Natural killer cell (primary cell): ENCODE data around the gene MORN1. TPM values are rescaled to one million over a fixed set of nuclear protein-coding genes. Genes with fewer than 3 reads are reported as not detected.
A peak's percentile ranks its signal among the peaks of the same experiment; 100 is the strongest.

Source experiments
- ATAC-seq, 3 donors: fragments of 150-1000 bp in 2 of 3; fragments of 200-7000 bp in 1 of 3; cut with Tn5 transposase; 1 replicate in 1 of 3; 2 replicates in 2 of 3; pipeline ENCODE4 v1.10.0; 2021; ENCODE audit warnings: mild to moderate bottlenecking in 2 of 3, moderate library complexity in 2 of 3
- DNase-seq, 2 donors: peaks; one replicate each; pipeline versions ENCODE4 v3.0.0 to v3.0.0-alpha.2; 2013 to 2021; ENCODE audit warnings: mixed read lengths in 1 of 2
- H3K27ac ChIP-seq: one replicate; pipeline ENCODE4 v1.5.1; 2013; ENCODE audit warnings: mild to moderate bottlenecking, low read length
- H3K27me3 ChIP-seq: one replicate; pipeline ENCODE4 v1.6.1; 2013; ENCODE audit warnings: low read length; ENCODE audit not compliant: control insufficient read depth, insufficient read depth
- H3K36me3 ChIP-seq: one replicate; pipeline ENCODE4 v1.6.1; 2013; ENCODE audit warnings: low read length; ENCODE audit not compliant: control insufficient read depth, insufficient read depth
- H3K4me1 ChIP-seq: one replicate; pipeline ENCODE4 v1.6.1; 2013; ENCODE audit warnings: low read length; ENCODE audit not compliant: control insufficient read depth, insufficient read depth
- H3K4me3 ChIP-seq: one replicate; pipeline ENCODE4 v1.5.1; 2013; ENCODE audit warnings: low read length
- H3K9me3 ChIP-seq: one replicate; pipeline ENCODE4 v1.6.1; 2013; ENCODE audit warnings: low read length; ENCODE audit not compliant: control insufficient read depth, insufficient read depth
- H3K27ac Mint-ChIP-seq, 2 donors: one replicate each; pipeline ENCODE4 v1.8.0; 2022; ENCODE audit warnings: mild to moderate bottlenecking in 2 of 2, mixed read lengths in 2 of 2, moderate library complexity in 1 of 2
- H3K27me3 Mint-ChIP-seq, 2 donors: one replicate each; pipeline ENCODE4 v1.8.0; 2022; ENCODE audit warnings: low read depth in 2 of 2, mixed read lengths in 2 of 2
- H3K36me3 Mint-ChIP-seq: one replicate; pipeline ENCODE4 v1.8.0; 2022; ENCODE audit warnings: mixed read lengths
- H3K4me1 Mint-ChIP-seq, 2 donors: one replicate each; pipeline ENCODE4 v1.8.0; 2022; ENCODE audit warnings: mixed read lengths in 2 of 2
- H3K4me3 Mint-ChIP-seq: one replicate; pipeline ENCODE4 v1.8.0; 2022; ENCODE audit warnings: mild to moderate bottlenecking, moderate library complexity, mixed read lengths
- H3K9me3 Mint-ChIP-seq, 2 donors: one replicate each; pipeline ENCODE4 v1.8.0; 2022; ENCODE audit warnings: mixed read lengths in 2 of 2
- CTCF ChIP-seq: fragments of 200-600 bp; IDR thresholded peaks from one replicate; pipeline ENCODE4 v1.8.0; 2022; ENCODE audit warnings: antibody characterized with exemption
- WGBS: methylation state at CpG from one replicate; pipeline ENCODE4 v1.1.7; 2013; ENCODE audit warnings: missing lambda C conversion rate; ENCODE audit not compliant: insufficient coverage; 5-methylcytosine and 5-hydroxymethylcytosine counted together
- intact Hi-C: fragments of 100-400 bp; cut with micrococcal nuclease; formaldehyde crosslinking; loops from one replicate; pipeline ENCODE4 v1.14.2; 2022
- total RNA-seq, 4 donors: library from RNA; stranded (reverse); fragments of 120-200 nt in 1 of 4; gene quantifications; one replicate each; pipeline versions ENCODE4 v1.2.3 to v1.2.4, GENCODE V29; 2013 to 2022

Gene MORN1
- total RNA-seq, 3 donors from 2014 or later (not counting 1 experiment from before 2014, with no cell fraction given): 8.0 to 9.3 (median 8.8) TPM

- ATAC-seq (no peak), DNase-seq (no peak)
- H3K27ac Mint-ChIP-seq: peak overlapping the region; percentile 20 to 37
- intact Hi-C loops: no loop called here
- no peak for TF ChIP-seq CTCF
- H3K4me3 Mint-ChIP-seq: no peak overlapping the region
- Histone ChIP-seq H3K9me3 (no peaks in the 10 kb centered on the region), H3K4me3 (no peak overlapping the region), H3K27me3 (no peaks in the 10 kb centered on the region), H3K27ac (no peak overlapping the region), H3K4me1 (no peaks in the 10 kb centered on the region), H3K36me3 (peaks cover 76% of the 10 kb centered on the region)
- no peaks in the 10 kb centered on the region for H3K9me3 Mint-ChIP-seq
- peaks cover 5 to 11% of the 10 kb centered on the region in 2 donors for H3K4me1 Mint-ChIP-seq
- no peaks in the 10 kb centered on the region for H3K27me3 Mint-ChIP-seq
- no peaks in the 10 kb centered on the region for H3K36me3 Mint-ChIP-seq
- 96% methylated on average over 22 of the region's 22 CpGs for WGBS
Measured at GRCh38 chr1:2399890-2400575, 8.7 kb upstream of the MORN1 start.

- ATAC-seq (no peak), DNase-seq (no peak)
- no peak for TF ChIP-seq CTCF
- Histone ChIP-seq H3K4me1 (peaks cover 5% of the 10 kb centered on the region), H3K27ac (no peak overlapping the region), H3K4me3 (no peak overlapping the region), H3K9me3 (no peaks in the 10 kb centered on the region), H3K27me3 (no peaks in the 10 kb centered on the region), H3K36me3 (peaks cover 69% of the 10 kb centered on the region)
- intact Hi-C loops: no loop called here
- Mint-ChIP-seq H3K36me3 (no peaks in the 10 kb centered on the region), H3K4me3 (no peak overlapping the region), H3K27me3 (no peaks in the 10 kb centered on the region), H3K27ac (peak overlapping the region; percentile 48 to 74), H3K4me1 (peaks cover 16 to 23% of the 10 kb centered on the region in 2 donors), H3K9me3 (no peaks in the 10 kb centered on the region)
- WGBS: 95% methylated on average over 7 of the region's 7 CpGs
Measured at GRCh38 chr1:2398871-2399270, 7.5 kb upstream of the MORN1 start.

- peaks cover 58% of the 10 kb centered on the region for H3K36me3 ChIP-seq
- no peak for TF ChIP-seq CTCF
- H3K36me3 Mint-ChIP-seq: no peaks in the 10 kb centered on the region
- WGBS: 96% methylated on average over 19 of the region's 19 CpGs
- peaks cover 22% of the 10 kb centered on the region for H3K4me1 ChIP-seq
- intact Hi-C loops: no loop called here
- H3K27ac ChIP-seq: no peak overlapping the region
- peak overlapping the region in 1 of 2 donors; percentile 45 for H3K27ac Mint-ChIP-seq
- H3K4me3 Mint-ChIP-seq: no peak overlapping the region
- H3K4me3 ChIP-seq: no peak overlapping the region
- peaks cover 33 to 39% of the 10 kb centered on the region in 2 donors for H3K4me1 Mint-ChIP-seq
- no peaks in the 10 kb centered on the region for H3K9me3 Mint-ChIP-seq
- no peaks in the 10 kb centered on the region for H3K27me3 ChIP-seq
- H3K9me3 ChIP-seq: no peaks in the 10 kb centered on the region
- H3K27me3 Mint-ChIP-seq: no peaks in the 10 kb centered on the region
- DNase-seq: no peak
- ATAC-seq: no peak
Measured at GRCh38 chr1:2397007-2397679, 5.8 kb upstream of the MORN1 start.
